Activated CD8-positive, alpha-beta memory T cell treated with anti-CD3 and anti-CD28 coated beads, Interleukin-2, amount 50 U/mL, for 48 hours (primary cell): ENCODE results near the gene AADAT.
"Not testable (repeated sequence)": the region's sequence is repeated elsewhere in the genome, so short reads cannot be mapped to it uniquely, and the experiment has no call there.

ENCODE experiments used
- DNase-seq: peaks from one replicate; pipeline ENCODE4 v3.0.0-alpha.2; 2020

AADAT gene

GRCh38 chr4:170088716-170089115, 1.0 kb downstream of the AADAT start:
- no peak for DNase-seq

- DNase-seq: no peak
These were observed 2.5 kb downstream of the AADAT start for GRCh38 chr4:170087163-170087700.

GRCh38 chr4:170083541-170083940, 6.2 kb downstream of the AADAT start:
- DNase-seq: no peak

- no peak for DNase-seq
These were observed 9.3 kb downstream of the AADAT start for GRCh38 chr4:170080496-170080895.

- no peak for DNase-seq
These were observed 9.8 kb downstream of the AADAT start for GRCh38 chr4:170079981-170080380.

- no peak for DNase-seq
These were observed 18.6 kb downstream of the AADAT start for GRCh38 chr4:170071196-170071595.

GRCh38 chr4:170068438-170069128, 21.2 kb downstream of the AADAT start:
- DNase-seq: no peak

- no peak for DNase-seq
These were observed 30.3 kb downstream of the AADAT start for GRCh38 chr4:170059421-170059820.

GRCh38 chr4:170058826-170059225, 30.9 kb downstream of the AADAT start:
- no peak for DNase-seq

- DNase-seq: no peak
These were observed 31.9 kb downstream of the AADAT start for GRCh38 chr4:170057866-170058265.

GRCh38 chr4:170052919-170053318, 36.8 kb downstream of the AADAT start:
- no peak for DNase-seq

GRCh38 chr4:170051402-170051801, 38.4 kb downstream of the AADAT start:
- no peak for DNase-seq

GRCh38 chr4:170049766-170050165, 40.0 kb downstream of the AADAT start:
- DNase-seq: no peak

- peak; percentile 60 for DNase-seq
These were observed 41.9 kb downstream of the AADAT start for GRCh38 chr4:170047771-170048354.

GRCh38 chr4:170046156-170046555, 43.6 kb downstream of the AADAT start:
- not testable (repeated sequence) for DNase-seq

- no peak for DNase-seq
These were observed 49.6 kb downstream of the AADAT start for GRCh38 chr4:170040031-170040680.

- no peak for DNase-seq
These were observed 51.0 kb downstream of the AADAT start for GRCh38 chr4:170038769-170039168.

- DNase-seq: no peak
These were observed 51.5 kb downstream of the AADAT start for GRCh38 chr4:170038232-170038631.

- DNase-seq: no peak
These were observed 52.3 kb downstream of the AADAT start for GRCh38 chr4:170037481-170037880.

GRCh38 chr4:170035845-170036244, 53.9 kb downstream of the AADAT start:
- no peak for DNase-seq

GRCh38 chr4:170035231-170035630, 54.5 kb downstream of the AADAT start:
- no peak for DNase-seq

GRCh38 chr4:170033999-170034398, 55.8 kb downstream of the AADAT start:
- no peak for DNase-seq

GRCh38 chr4:170030121-170030520, 59.6 kb downstream of the AADAT start:
- no peak for DNase-seq

GRCh38 chr4:170027181-170027829, 62.5 kb downstream of the AADAT start:
- peak; percentile 91 for DNase-seq
